ENCODE measurements around the gene EYS. TPM values are rescaled to one million over a fixed set of nuclear protein-coding genes. Genes with fewer than 3 reads are reported as not detected.
"Not testable (repeated sequence)": the region's sequence is repeated elsewhere in the genome, so short reads cannot be mapped to it uniquely, and the experiment has no call there.

Gene EYS
- total RNA-seq, 2 donors from 2014 or later, result 0.20 TPM; not detected in 1

- peaks cover 14% of the 10 kb centered on the region for H3K9me3 Mint-ChIP-seq
- H3K27ac Mint-ChIP-seq; H3K36me3 Mint-ChIP-seq; H3K4me1 Mint-ChIP-seq (ENCODE audit: low read depth in 2 of 2); ATAC-seq; H3K4me3 Mint-ChIP-seq; DNase-seq (ENCODE audit: low spot score); H3K27me3 Mint-ChIP-seq: not testable (repeated sequence)
Observed at GRCh38 chr6:65483652-65484051, 223.4 kb downstream of the EYS start.

DNA sequence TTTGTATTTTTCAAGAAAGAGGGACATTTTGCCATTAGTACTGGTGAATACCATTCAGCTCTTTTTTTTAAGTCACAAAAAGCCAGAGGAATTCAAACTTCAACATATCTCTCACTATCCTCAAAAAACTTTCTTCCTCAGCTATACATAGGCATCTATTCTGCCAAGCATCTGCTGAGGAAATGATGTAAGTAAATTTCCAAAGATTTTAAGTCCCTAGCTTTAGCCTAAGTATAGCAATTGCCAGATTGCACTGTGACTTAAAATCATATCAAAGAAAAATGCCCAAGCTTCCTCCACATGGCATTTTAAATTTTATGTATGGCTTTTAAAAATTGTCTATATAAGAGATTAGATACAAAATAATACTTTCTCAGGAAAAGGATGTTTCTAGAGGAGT, 237.4 kb downstream of the EYS start:
- Mint-ChIP-seq H3K4me3 (no peak overlapping the region), H3K36me3 (no peaks in the 10 kb centered on the region)

GRCh38 chr6:65468307-65468706, 238.7 kb downstream of the EYS start:
- Mint-ChIP-seq H3K27me3 (no peaks in the 10 kb centered on the region), H3K4me3 (no peak overlapping the region), H3K36me3 (no peaks in the 10 kb centered on the region), H3K27ac (no peak overlapping the region), H3K9me3 (peaks cover 3% of the 10 kb centered on the region), H3K4me1 (ENCODE audit: low read depth in 2 of 2) (no peaks in the 10 kb centered on the region)
- DNase-seq (ENCODE audit: low spot score) (no peak), ATAC-seq (no peak)

More for the DNA sequence above, 237.4 kb downstream of the EYS start:
- Mint-ChIP-seq H3K4me1 (ENCODE audit: low read depth in 2 of 2) (no peaks in the 10 kb centered on the region), H3K27ac (no peak overlapping the region), H3K9me3 (peaks cover 8% of the 10 kb centered on the region), H3K27me3 (no peaks in the 10 kb centered on the region)
- no peak for DNase-seq (ENCODE audit: low spot score)
- no peak for ATAC-seq

DNA sequence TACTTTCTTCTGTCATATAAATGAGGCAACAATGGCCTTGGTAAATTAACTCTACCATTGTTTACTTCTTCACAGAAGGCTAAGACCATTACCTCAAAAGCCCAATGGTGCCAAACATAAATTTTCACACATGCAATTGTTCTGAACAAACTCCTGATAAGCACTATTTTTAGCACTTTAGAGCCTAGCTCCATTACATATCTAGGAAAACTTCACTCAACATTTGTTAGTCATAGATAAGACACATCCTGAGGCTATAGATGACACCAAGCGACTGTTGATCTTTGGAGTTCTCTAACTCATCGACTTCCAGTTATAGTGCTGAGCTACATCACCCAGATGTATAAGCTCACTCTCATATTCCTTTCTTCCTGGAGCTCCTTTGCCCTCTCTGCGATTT, 245.9 kb downstream of the EYS start:
- Mint-ChIP-seq H3K4me1 (ENCODE audit: low read depth in 2 of 2) (no peaks in the 10 kb centered on the region), H3K36me3 (peaks cover 7% of the 10 kb centered on the region), H3K9me3 (peaks cover 15% of the 10 kb centered on the region), H3K4me3 (no peak overlapping the region), H3K27ac (no peak overlapping the region), H3K27me3 (no peaks in the 10 kb centered on the region)
- DNase-seq (ENCODE audit: low spot score), result no peak
- no peak for ATAC-seq

DNA sequence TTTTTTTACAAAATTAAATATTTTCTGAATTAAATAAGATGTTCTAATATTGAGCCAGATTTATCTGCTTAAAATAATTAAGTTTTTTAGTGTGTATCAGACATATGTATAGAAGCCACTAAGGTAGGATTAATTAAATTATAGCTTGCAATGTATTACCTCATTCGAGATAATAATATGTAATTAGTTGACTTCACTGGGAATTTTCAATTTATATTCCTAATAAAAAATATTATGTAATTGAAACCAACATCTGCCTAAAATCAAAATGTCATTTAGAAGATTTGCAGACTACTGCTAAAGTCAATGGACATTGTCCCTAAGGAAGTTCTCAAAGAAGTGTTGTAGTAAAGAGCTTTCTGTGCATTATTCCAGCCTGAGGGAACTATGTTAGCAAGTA, 254.7 kb downstream of the EYS start:
- Mint-ChIP-seq H3K4me1 (ENCODE audit: low read depth in 2 of 2) (no peaks in the 10 kb centered on the region), H3K27me3 (no peaks in the 10 kb centered on the region), H3K4me3 (no peak overlapping the region)

GRCh38 chr6:65450451-65450850, 256.6 kb downstream of the EYS start:
- Mint-ChIP-seq H3K27me3 (no peaks in the 10 kb centered on the region), H3K4me1 (ENCODE audit: low read depth in 2 of 2) (no peaks in the 10 kb centered on the region), H3K36me3 (peaks cover 1% of the 10 kb centered on the region), H3K9me3 (peaks cover 11% of the 10 kb centered on the region), H3K4me3 (no peak overlapping the region), H3K27ac (no peak overlapping the region)
- ATAC-seq, result no peak
- no peak for DNase-seq (ENCODE audit: low spot score)

More for the DNA sequence above, 254.7 kb downstream of the EYS start:
- no peak for ATAC-seq
- Mint-ChIP-seq H3K27ac (no peak overlapping the region), H3K36me3 (peaks cover 5% of the 10 kb centered on the region), H3K9me3 (peaks cover 17% of the 10 kb centered on the region)
- DNase-seq (ENCODE audit: low spot score), result no peak

GRCh38 chr6:65449926-65450325, 257.1 kb downstream of the EYS start:
- Mint-ChIP-seq H3K4me3 (no peak overlapping the region), H3K9me3 (peaks cover 11% of the 10 kb centered on the region), H3K27ac (no peak overlapping the region), H3K27me3 (no peaks in the 10 kb centered on the region), H3K4me1 (ENCODE audit: low read depth in 2 of 2) (no peaks in the 10 kb centered on the region), H3K36me3 (no peaks in the 10 kb centered on the region)
- DNase-seq (ENCODE audit: low spot score) (no peak), ATAC-seq (no peak)

- no peak overlapping the region for H3K4me3 Mint-ChIP-seq
- no peak overlapping the region for H3K27ac Mint-ChIP-seq
- no peaks in the 10 kb centered on the region for H3K4me1 Mint-ChIP-seq (ENCODE audit: low read depth in 2 of 2)
- ATAC-seq (no peak), DNase-seq (ENCODE audit: low spot score) (no peak)
- H3K36me3 Mint-ChIP-seq, result no peaks in the 10 kb centered on the region
- no peaks in the 10 kb centered on the region for H3K27me3 Mint-ChIP-seq
- H3K9me3 Mint-ChIP-seq, result peaks cover 11% of the 10 kb centered on the region
Observed at GRCh38 chr6:65448866-65449265, 258.2 kb downstream of the EYS start.

GRCh38 chr6:65436281-65436680, 270.7 kb downstream of the EYS start:
- Mint-ChIP-seq H3K36me3 (peaks cover 8% of the 10 kb centered on the region), H3K4me1 (ENCODE audit: low read depth in 2 of 2) (no peaks in the 10 kb centered on the region), H3K4me3 (no peak overlapping the region), H3K27me3 (no peaks in the 10 kb centered on the region), H3K27ac (no peak overlapping the region), H3K9me3 (peaks cover 13% of the 10 kb centered on the region)
- ATAC-seq, result no peak
- no peak for DNase-seq (ENCODE audit: low spot score)

GRCh38 chr6:65416621-65417020, 290.4 kb downstream of the EYS start:
- peaks cover 29% of the 10 kb centered on the region for H3K9me3 Mint-ChIP-seq
- H3K4me1 Mint-ChIP-seq (ENCODE audit: low read depth in 2 of 2), result no peaks in the 10 kb centered on the region
- no peak for ATAC-seq
- peaks cover 20% of the 10 kb centered on the region for H3K36me3 Mint-ChIP-seq
- H3K27me3 Mint-ChIP-seq, result no peaks in the 10 kb centered on the region
- DNase-seq (ENCODE audit: low spot score), result no peak
- H3K27ac Mint-ChIP-seq, result no peak overlapping the region
- no peak overlapping the region for H3K4me3 Mint-ChIP-seq

DNA sequence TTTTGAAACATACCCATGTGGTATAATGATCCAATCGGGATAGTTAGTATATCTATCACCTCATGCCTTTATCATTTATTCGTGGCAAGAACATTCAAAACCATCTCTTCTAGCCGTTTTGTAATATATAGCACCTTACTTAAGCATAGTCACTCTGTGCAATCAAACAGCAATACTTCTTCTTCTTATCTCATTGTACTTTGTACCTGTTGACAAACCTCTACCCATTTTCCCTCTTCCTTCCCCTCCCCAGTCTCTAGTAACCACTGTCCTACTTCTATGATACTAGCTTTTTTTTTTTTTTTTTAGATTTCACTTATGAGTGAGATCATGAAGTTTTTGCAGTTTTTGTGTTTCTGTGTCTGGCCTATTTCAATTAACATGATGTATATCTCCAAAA, 296.7 kb downstream of the EYS start:
- Mint-ChIP-seq H3K4me1 (ENCODE audit: low read depth in 2 of 2) (no peaks in the 10 kb centered on the region), H3K27me3 (no peaks in the 10 kb centered on the region), H3K9me3 (peaks cover 20% of the 10 kb centered on the region), H3K27ac (no peak overlapping the region), H3K36me3 (peaks cover 13% of the 10 kb centered on the region), H3K4me3 (no peak overlapping the region)
- ATAC-seq (no peak), DNase-seq (ENCODE audit: low spot score) (no peak)

DNA sequence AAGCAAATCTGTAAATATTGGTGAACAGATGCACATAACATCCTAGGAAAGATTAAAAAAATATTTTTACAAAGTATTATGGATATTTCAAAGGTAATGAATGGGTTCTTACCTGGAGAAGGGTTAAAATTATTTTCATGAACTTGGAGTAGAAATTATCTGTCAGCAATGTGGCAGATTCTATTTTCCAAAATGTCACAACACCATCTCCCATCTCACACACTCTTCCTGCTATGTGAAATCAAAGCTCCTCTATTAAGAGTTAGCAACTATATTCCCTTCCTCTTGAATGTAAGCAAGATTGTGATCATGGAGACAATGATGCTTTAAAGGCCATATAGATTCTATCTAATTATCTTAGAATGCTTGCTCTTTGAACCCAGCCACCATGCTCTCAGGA, 304.5 kb downstream of the EYS start:
- Mint-ChIP-seq H3K4me1 (ENCODE audit: low read depth in 2 of 2) (no peaks in the 10 kb centered on the region), H3K9me3 (peaks cover 17% of the 10 kb centered on the region), H3K27me3 (no peaks in the 10 kb centered on the region), H3K4me3 (no peak overlapping the region), H3K27ac (no peak overlapping the region), H3K36me3 (no peaks in the 10 kb centered on the region)
- DNase-seq (ENCODE audit: low spot score) (no peak), ATAC-seq (no peak)

DNA sequence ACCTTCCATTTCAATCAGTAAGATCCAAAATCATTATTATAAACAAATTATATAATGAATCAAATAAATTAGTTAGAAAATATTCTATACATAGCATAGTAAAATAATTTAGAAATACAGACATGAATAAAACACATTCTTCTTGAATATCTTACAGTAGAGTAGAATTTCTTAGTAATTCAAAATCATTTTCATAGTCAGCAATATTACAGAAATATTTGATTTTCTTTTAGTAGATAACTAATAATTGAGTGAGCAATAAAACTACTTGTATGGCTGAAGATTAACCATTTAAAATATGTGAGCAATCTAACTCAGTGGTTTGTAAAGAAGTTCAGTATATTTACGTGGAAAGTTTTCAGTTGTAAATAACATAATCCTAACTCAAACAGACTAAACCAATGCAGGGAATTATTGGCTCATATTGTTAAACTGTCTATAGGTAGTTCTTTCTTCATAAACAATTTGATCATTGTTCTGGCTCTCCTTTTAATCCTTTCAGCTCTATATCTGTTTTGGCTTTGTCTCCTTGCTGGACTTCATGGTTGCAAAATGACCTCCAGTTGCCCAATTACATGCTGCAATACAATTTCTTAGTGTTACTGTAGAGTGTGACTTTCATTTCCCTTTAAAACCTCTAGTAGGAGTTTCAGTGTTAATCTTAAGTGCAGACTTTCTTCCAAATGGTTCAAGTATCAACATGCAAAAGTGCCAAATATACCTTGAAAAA, 307.5 kb downstream of the EYS start:
- DNase-seq (ENCODE audit: low spot score) (no peak), ATAC-seq (no peak)
- Mint-ChIP-seq H3K36me3 (peaks cover 7% of the 10 kb centered on the region), H3K27ac (no peak overlapping the region), H3K27me3 (no peaks in the 10 kb centered on the region), H3K4me3 (no peak overlapping the region), H3K4me1 (ENCODE audit: low read depth in 2 of 2) (no peaks in the 10 kb centered on the region), H3K9me3 (peaks cover 27% of the 10 kb centered on the region)

- Mint-ChIP-seq H3K27ac (no peak overlapping the region), H3K4me3 (no peak overlapping the region), H3K9me3 (peaks cover 25% of the 10 kb centered on the region), H3K27me3 (no peaks in the 10 kb centered on the region), H3K36me3 (peaks cover 7% of the 10 kb centered on the region), H3K4me1 (ENCODE audit: low read depth in 2 of 2) (no peaks in the 10 kb centered on the region)
- DNase-seq (ENCODE audit: low spot score) (no peak), ATAC-seq (no peak)
Observed at GRCh38 chr6:65398851-65399250, 308.2 kb downstream of the EYS start.

DNA sequence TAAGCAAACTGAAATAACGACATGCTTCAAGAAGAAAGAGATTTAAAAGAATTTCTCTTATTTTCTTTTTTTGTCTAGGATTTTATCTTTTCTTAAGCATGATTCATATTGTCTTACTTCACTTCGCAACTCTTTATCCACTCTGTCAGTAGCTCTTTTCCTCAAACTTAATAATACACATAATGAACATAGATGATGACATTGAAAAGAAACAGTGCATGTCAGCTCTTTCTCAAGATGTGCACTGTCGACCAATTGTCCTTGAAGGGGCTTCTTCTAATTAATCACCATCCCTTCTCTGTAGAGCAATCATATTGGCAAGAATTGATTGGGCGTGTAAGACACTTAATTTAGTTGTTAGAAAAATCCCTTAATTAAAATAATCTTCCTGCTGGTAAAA, 356.5 kb downstream of the EYS start:
- Mint-ChIP-seq H3K27me3 (no peaks in the 10 kb centered on the region), H3K36me3 (no peaks in the 10 kb centered on the region), H3K4me1 (ENCODE audit: low read depth in 2 of 2) (no peaks in the 10 kb centered on the region), H3K9me3 (peaks cover 19% of the 10 kb centered on the region), H3K27ac (no peak overlapping the region), H3K4me3 (no peak overlapping the region)
- DNase-seq (ENCODE audit: low spot score), result no peak
- no peak for ATAC-seq
